Activated B cell treated with CpG ODN at 0.5 μM for 24 hours (primary cell): ENCODE data around the gene NKD2. TPM values are rescaled to one million over a fixed set of nuclear protein-coding genes. Genes with fewer than 3 reads are reported as not detected.

Experiments used
- ATAC-seq: fragments of 200-7000 bp; cut with Tn5 transposase; one replicate; pipeline ENCODE4 v1.10.0; 2021; ENCODE audit warnings: low read depth, mild to moderate bottlenecking, moderate library complexity
- CTCF ChIA-PET: fragments of 350-600 bp; sonication (Branson Sonifier 250); formaldehyde crosslinking; loops from one replicate; lab custom pipeline; 2021; ENCODE audit warnings: antibody characterized with exemption; lab: Charles Lee
- POLR2A ChIA-PET: fragments of 350-600 bp; sonication (Branson Sonifier 250); formaldehyde crosslinking; loops from one replicate; lab custom pipeline; 2021; ENCODE audit warnings: antibody characterized with exemption; lab: Charles Lee
- DNase-seq: peaks from one replicate; pipeline ENCODE4 v3.0.0; 2022
- H3K27ac Mint-ChIP-seq: one replicate; pipeline ENCODE4 v1.8.0; 2020; ENCODE audit warnings: mixed read lengths
- H3K27me3 Mint-ChIP-seq: one replicate; pipeline ENCODE4 v1.8.0; 2021; ENCODE audit warnings: mixed read lengths
- H3K36me3 Mint-ChIP-seq: one replicate; pipeline ENCODE4 v1.8.0; 2021; ENCODE audit warnings: low read depth, mixed read lengths
- H3K4me1 Mint-ChIP-seq: one replicate; pipeline ENCODE4 v1.8.0; 2021; ENCODE audit warnings: mixed read lengths
- H3K4me3 Mint-ChIP-seq: one replicate; pipeline ENCODE4 v1.8.0; 2020; ENCODE audit warnings: mild to moderate bottlenecking, mixed read lengths
- H3K9me3 Mint-ChIP-seq: one replicate; pipeline ENCODE4 v1.8.0; 2020; ENCODE audit warnings: mixed read lengths
- intact Hi-C: fragments of 100-400 bp; cut with micrococcal nuclease; formaldehyde crosslinking; loops from one replicate; pipeline ENCODE4 v1.15.1; 2024
- total RNA-seq: library from RNA; stranded (reverse); gene quantifications from 2 replicates; pipeline ENCODE4 v1.2.3, GENCODE V29; 2022
- TF ChIP-seq, protein P1 (sequence below): fragments of 200-600 bp; IDR thresholded peaks from one replicate; pipeline ENCODE4 v1.8.0; 2022; ENCODE audit warnings: antibody characterized with exemption, mild to moderate bottlenecking

Gene NKD2
- total RNA-seq, 1 donor from 2014 or later: 0.16 TPM

DNA sequence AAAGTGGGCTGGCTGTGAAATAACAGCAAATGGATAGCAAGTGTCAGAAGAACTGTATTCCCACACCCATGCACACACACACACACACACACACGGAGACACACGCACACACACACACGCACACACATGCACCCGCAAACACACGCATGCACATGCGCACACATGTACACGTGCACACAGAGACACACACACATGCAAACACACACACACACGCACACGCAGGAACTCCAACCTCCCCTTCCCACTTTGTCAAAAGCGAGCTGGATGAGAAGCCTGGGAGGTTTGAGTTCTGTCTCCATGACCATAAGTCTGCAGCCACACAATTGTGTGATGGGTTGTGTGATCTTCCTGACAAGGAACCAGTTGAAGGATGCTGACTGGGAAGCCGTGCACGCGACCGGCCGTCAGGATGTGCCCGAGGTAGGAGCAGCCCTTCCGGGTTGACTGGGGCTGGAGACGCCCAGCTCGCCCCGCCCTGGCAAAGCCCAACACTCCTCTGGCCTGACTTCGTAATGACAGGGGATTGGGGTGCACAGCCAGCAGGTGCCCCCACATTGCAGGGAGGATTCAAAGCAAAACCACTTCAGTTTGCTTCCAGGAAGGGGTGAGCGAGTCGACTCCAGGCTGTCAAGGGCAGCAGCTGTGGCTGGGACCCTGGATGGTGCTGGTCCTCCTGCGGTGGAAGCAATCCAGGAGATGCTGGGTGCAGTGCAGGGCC lies 29.3 kb upstream of the NKD2 start:
- no peak overlapping the region for H3K27ac Mint-ChIP-seq
- H3K27me3 Mint-ChIP-seq: peaks cover 6% of the 10 kb centered on the region
- DNase-seq (no peak), ATAC-seq (no peak)
- POLR2A ChIA-PET: no interaction called here
- no peaks in the 10 kb centered on the region for H3K36me3 Mint-ChIP-seq
- H3K4me1 Mint-ChIP-seq: no peaks in the 10 kb centered on the region
- CTCF ChIA-PET: no interaction called here
- TF ChIP-seq, protein P1, sequence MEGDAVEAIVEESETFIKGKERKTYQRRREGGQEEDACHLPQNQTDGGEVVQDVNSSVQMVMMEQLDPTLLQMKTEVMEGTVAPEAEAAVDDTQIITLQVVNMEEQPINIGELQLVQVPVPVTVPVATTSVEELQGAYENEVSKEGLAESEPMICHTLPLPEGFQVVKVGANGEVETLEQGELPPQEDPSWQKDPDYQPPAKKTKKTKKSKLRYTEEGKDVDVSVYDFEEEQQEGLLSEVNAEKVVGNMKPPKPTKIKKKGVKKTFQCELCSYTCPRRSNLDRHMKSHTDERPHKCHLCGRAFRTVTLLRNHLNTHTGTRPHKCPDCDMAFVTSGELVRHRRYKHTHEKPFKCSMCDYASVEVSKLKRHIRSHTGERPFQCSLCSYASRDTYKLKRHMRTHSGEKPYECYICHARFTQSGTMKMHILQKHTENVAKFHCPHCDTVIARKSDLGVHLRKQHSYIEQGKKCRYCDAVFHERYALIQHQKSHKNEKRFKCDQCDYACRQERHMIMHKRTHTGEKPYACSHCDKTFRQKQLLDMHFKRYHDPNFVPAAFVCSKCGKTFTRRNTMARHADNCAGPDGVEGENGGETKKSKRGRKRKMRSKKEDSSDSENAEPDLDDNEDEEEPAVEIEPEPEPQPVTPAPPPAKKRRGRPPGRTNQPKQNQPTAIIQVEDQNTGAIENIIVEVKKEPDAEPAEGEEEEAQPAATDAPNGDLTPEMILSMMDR: no peak
- no peak overlapping the region for H3K4me3 Mint-ChIP-seq
- intact Hi-C loops: no loop called here
- peaks cover 2% of the 10 kb centered on the region for H3K9me3 Mint-ChIP-seq

DNA sequence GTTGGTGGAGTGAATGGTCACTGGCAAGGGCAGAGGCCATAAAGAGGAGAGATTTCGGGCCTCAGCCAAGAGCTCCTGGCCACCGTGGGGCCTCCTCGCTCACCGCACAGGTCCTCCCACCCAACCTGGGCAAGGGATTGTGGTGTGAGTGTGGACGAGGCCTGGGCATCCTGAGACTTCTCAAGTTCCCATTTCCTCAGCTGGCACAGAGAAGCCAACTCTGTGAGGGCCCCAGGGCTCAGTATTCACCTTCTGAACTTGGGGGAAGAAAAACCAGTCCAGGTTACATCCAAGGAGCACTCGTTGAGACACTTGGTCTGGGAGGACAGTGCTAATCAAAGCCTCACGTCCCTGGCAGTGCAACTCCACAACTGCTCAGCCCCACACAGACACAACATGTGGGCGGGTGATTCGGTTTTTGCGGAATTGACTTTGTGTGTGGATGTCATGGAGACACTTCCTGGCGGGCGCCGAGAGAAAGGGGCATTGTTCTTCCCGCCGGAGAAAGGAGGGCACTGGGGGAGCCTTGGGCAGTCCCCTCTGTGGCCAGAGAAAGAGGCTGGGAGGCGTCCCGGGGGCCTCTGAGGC lies 28.5 kb upstream of the NKD2 start:
- CTCF ChIA-PET: no interaction called here
- Mint-ChIP-seq H3K4me1 (no peaks in the 10 kb centered on the region), H3K27me3 (peaks cover 11% of the 10 kb centered on the region), H3K9me3 (peaks cover 7% of the 10 kb centered on the region), H3K4me3 (no peak overlapping the region), H3K27ac (no peak overlapping the region), H3K36me3 (no peaks in the 10 kb centered on the region)
- POLR2A ChIA-PET: no interaction called here
- TF ChIP-seq, protein P1: no peak
- no peak for ATAC-seq
- intact Hi-C loops: no loop called here
- DNase-seq: no peak

DNA sequence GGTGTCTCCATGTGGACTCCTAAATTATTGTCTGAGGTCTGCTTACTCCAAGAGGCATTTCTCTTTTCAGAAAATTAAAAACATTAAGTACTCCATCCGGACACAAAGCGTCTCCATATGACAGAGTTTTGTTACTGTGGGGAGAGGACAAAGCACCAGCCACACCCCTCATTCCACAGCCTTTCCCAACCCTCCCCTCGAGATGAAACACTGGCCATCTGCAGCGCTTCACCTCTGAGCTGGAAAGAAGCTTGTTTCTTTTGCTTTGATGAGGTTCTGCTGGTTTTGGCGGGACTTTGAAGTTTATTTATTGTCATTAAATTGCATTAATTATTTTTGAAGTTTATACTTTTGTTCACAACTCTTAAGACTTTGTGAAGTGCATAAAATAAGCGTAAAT lies 27.6 kb upstream of the NKD2 start:
- DNase-seq: no peak
- H3K9me3 Mint-ChIP-seq: peaks cover 7% of the 10 kb centered on the region
- ATAC-seq: no peak
- ChIA-PET CTCF (no interaction called here), POLR2A (no interaction called here)
- peaks cover 16% of the 10 kb centered on the region for H3K27me3 Mint-ChIP-seq
- no peaks in the 10 kb centered on the region for H3K36me3 Mint-ChIP-seq
- no peak overlapping the region for H3K4me3 Mint-ChIP-seq
- no peaks in the 10 kb centered on the region for H3K4me1 Mint-ChIP-seq
- TF ChIP-seq, protein P1: no peak
- intact Hi-C loops: no loop called here
- H3K27ac Mint-ChIP-seq: no peak overlapping the region

DNA sequence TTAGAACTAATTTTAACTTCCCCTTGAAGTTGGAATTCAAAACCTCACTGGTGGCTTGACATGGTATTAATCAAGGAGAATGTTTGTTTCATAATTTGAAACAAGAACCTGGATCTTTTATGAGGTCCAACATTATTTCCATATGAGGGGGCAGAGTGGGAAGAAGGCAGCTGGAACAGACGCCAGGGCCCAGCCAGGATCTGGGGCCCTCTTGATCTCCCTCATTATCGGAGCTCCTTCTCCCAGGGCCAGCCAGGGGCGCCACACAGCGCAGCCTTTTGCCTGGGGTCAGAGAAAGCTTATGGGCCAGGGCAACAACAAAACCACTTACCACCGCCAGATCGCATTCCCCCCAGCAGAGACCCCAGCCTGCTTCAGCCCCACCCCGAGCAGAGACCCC lies 27.1 kb upstream of the NKD2 start:
- ChIA-PET POLR2A (no interaction called here), CTCF (no interaction called here)
- H3K4me3 Mint-ChIP-seq: no peak overlapping the region
- peaks cover 16% of the 10 kb centered on the region for H3K27me3 Mint-ChIP-seq
- intact Hi-C loops: no loop called here
- H3K36me3 Mint-ChIP-seq: no peaks in the 10 kb centered on the region
- ATAC-seq: no peak
- peaks cover 7% of the 10 kb centered on the region for H3K9me3 Mint-ChIP-seq
- no peak for DNase-seq
- no peak overlapping the region for H3K27ac Mint-ChIP-seq
- no peaks in the 10 kb centered on the region for H3K4me1 Mint-ChIP-seq
- TF ChIP-seq, protein P1: no peak

DNA sequence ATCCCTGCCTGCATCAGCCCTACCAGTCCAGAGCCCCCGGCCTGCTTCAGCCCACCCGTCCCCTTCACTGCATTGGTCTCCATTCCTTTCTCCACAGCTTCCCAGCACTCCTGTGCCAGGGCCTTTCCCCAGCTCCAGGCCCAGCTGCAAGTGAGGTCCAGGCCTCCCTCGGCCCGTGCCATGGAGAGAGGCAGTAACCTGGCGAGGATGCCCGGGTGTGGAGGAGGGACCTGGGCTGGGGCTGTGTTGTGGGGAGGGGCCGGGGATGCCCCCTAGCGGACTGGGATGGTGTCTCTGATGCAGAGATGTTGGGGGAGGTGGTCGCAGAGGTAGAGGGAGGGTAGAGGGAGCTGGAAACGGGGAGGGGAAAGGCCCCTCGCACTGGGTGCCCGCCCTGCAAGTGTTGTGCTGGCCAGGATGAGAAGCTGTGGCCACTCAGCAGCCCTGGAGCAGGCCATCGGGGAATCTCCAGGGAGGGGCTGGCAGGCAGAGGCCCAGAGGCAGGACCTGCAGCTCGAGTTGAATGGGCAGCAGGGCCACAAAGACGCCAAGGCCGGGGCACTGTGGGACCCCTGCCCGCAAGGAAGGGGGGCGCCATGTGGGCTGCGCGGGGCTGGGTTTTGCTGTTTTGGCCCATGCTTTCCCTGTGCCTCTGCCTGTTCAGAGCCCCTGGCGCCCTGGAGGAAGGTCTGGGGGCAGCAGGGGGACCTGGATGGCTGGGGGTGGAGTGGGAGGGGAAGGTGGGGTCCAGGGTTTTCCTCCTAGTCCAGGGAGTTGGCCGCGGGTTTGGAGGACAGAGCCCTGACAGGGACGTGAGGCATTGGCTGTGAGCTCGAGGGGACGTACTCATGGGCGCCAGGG lies 26.0 kb upstream of the NKD2 start:
- ChIA-PET CTCF (no interaction called here), POLR2A (no interaction called here)
- DNase-seq: no peak
- TF ChIP-seq, protein P1: no peak
- H3K36me3 Mint-ChIP-seq: no peaks in the 10 kb centered on the region
- intact Hi-C loops: no loop called here
- H3K27me3 Mint-ChIP-seq: peaks cover 23% of the 10 kb centered on the region
- H3K4me1 Mint-ChIP-seq: no peaks in the 10 kb centered on the region
- no peak overlapping the region for H3K27ac Mint-ChIP-seq
- ATAC-seq: no peak
- H3K4me3 Mint-ChIP-seq: no peak overlapping the region
- H3K9me3 Mint-ChIP-seq: peaks cover 14% of the 10 kb centered on the region
